Measurements from ENCODE around the gene CRYM.

CRYM gene

DNA sequence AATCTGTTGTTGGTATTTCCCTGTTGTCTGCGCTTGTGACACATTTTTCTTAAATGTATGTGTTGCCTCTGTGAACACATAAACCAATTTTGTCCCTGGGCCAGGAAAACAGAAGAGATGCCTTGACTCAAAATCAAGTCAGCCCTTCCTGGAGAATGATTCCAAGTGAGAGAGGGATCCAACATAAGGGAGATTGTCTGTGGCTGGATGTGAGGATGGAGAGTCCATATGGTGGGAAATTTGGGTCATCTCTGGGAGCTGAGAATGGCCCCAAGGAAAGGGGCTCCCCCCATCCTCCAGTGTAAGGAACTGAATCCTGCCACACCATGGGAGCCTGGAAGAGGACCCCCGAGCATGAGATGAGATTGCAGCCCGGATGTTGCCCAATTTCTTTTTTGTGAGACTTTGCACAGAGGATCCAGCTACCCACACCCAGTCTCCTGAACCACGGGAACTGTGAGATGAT lies 13.5 kb downstream of the CRYM start:
- no peak for DNase-seq (ENCODE audit: low read depth)
- no peak overlapping the region for H3K4me3 ChIP-seq (ENCODE audit: low read depth, low read length)
- TF ChIP-seq, protein P1, sequence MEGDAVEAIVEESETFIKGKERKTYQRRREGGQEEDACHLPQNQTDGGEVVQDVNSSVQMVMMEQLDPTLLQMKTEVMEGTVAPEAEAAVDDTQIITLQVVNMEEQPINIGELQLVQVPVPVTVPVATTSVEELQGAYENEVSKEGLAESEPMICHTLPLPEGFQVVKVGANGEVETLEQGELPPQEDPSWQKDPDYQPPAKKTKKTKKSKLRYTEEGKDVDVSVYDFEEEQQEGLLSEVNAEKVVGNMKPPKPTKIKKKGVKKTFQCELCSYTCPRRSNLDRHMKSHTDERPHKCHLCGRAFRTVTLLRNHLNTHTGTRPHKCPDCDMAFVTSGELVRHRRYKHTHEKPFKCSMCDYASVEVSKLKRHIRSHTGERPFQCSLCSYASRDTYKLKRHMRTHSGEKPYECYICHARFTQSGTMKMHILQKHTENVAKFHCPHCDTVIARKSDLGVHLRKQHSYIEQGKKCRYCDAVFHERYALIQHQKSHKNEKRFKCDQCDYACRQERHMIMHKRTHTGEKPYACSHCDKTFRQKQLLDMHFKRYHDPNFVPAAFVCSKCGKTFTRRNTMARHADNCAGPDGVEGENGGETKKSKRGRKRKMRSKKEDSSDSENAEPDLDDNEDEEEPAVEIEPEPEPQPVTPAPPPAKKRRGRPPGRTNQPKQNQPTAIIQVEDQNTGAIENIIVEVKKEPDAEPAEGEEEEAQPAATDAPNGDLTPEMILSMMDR (IDR thresholded peaks at IDR 0.05; ENCODE audit: insufficient read depth, low read depth, low read length, missing control alignments), result no peak

GRCh38 chr16:21263640-21264570 lies 14.2 kb downstream of the CRYM start:
- DNase-seq (ENCODE audit: low read depth), result peak; percentile 67
- H3K4me3 ChIP-seq (ENCODE audit: low read depth, low read length), result no peak overlapping the region
- TF ChIP-seq, protein P1 (IDR thresholded peaks at IDR 0.05; ENCODE audit: insufficient read depth, low read depth, low read length, missing control alignments), result no peak

DNA sequence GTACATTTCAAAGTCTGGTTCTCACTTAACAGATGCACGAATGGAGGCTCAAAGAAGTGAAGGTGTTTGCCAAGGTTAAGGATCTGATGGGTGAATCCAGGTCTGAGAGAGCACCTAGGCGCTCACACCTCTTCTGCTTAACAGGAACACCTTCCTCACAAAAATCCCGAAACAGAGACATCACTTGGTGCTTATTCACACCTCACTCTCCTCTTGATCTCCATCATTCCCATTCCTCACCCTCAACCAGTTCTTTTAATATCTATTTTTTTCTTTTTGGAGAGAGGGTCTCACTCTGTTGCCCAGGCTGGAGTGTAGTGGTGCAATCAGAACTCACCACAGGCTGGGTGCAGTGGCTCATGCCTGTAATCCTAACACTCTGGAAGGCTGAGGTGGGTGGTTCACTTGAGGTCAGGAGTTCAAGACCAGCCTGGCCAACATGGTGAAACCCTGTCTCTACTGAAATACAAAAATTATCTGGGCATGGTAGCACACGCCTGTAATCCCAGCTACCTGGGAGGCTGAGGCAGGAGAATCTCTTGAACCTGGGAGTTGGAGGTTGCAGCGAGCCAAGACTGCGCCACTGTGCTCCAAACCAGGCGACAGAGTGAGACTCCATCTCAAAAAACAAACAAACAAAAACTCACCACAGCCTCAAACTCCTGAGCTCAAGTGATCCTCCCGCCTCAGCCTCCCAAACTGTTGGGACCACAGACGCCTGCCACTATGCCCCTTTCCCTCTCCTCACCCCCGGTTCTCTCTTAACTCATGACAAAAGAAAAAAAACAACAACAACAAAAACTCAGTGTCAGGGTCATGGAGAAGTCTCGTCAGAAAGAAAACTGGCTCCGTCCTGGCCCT lies 15.1 kb downstream of the CRYM start:
- no peak for DNase-seq (ENCODE audit: low read depth)
- TF ChIP-seq, protein P1 (IDR thresholded peaks at IDR 0.05; ENCODE audit: insufficient read depth, low read depth, low read length, missing control alignments), result no peak
- H3K4me3 ChIP-seq (ENCODE audit: low read depth, low read length), result no peak overlapping the region

DNA sequence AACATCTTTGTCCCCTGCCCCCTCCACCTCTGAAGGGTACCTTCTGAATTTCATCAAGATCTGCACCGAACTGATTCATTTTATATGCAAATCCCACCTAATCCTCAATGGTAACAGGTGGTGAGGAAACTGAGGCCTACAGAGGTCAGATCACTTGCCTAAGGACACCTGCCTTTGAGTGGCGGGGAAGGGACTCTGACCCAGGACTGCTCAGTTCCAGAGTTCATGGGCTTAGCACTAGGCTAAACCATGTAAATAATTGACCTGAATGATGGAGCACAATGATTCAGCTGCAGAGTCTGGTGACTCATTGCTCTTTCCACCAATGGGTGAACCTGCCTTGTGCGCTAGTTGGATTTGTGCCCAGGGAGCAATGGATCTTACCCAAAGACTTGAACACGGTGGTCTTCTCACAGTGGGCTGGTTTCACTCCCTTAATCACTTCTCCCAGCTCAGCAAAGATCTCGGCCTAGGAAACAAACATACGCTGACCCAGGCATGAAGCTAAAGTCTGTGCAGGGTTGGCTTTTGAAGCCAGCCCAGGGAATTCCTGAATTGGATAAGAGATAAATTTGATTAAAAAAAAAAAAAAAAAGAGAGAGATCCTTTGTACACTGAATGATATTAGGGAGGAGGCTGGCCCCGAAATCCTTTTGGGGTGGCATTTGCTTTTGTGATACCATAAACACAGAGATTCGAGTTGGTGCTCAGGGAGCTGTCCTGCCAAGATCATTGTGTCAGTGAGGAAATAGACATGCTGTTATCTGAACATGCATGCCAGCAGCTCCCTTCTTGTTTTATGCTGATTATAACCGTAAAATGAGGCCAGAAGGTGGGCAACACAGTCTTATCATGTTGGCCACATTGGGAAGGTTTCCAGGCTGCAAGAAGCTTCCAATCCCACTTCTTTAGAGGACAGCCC lies 17.0 kb downstream of the CRYM start:
- DNase-seq (ENCODE audit: low read depth), result no peak
- TF ChIP-seq, protein P1 (IDR thresholded peaks at IDR 0.05; ENCODE audit: insufficient read depth, low read depth, low read length, missing control alignments), result no peak
- no peak overlapping the region for H3K4me3 ChIP-seq (ENCODE audit: low read depth, low read length)

GRCh38 chr16:21257284-21257683 lies 20.8 kb downstream of the CRYM start:
- no peak for DNase-seq (ENCODE audit: low read depth)

More at GRCh38 chr16:21257284-21257683, 20.8 kb downstream of the CRYM start:
- H3K4me3 ChIP-seq (ENCODE audit: low read depth, low read length), result no peak overlapping the region
- TF ChIP-seq, protein P1 (IDR thresholded peaks at IDR 0.05; ENCODE audit: insufficient read depth, low read depth, low read length, missing control alignments), result no peak
